GM18526 (cell line): ENCODE results near the gene ZNF19.
A peak's percentile ranks its signal among the peaks of the same experiment; 100 is the strongest.

ENCODE experiments used
- POLR2A ChIP-seq: IDR thresholded peaks from 3 replicates; pipeline ENCODE4 v1.6.1; 2011; ENCODE audit not compliant: insufficient read length; ENCODE audit errors: extremely low read depth

Gene ZNF19

GRCh38 chr16:71464231-71464630 lies 24.9 kb downstream of the ZNF19 start:
- TF ChIP-seq POLR2A, result no peak

GRCh38 chr16:71461686-71462648 lies 27.2 kb downstream of the ZNF19 start, which contains the start of gene ZNF23:
Gene ZNF23, minus strand, starts transcription at chr16:71462247. Its CDS starts 5,451 bp downstream, at chr16:71456796.
- TF ChIP-seq POLR2A, result peak; percentile 97

- no peak for TF ChIP-seq POLR2A
Observed at GRCh38 chr16:71460941-71461340, 28.2 kb downstream of the ZNF19 start.

GRCh38 chr16:71460236-71460635 lies 28.9 kb downstream of the ZNF19 start:
- TF ChIP-seq POLR2A, result no peak

GRCh38 chr16:71459510-71459909 lies 29.6 kb downstream of the ZNF19 start:
- TF ChIP-seq POLR2A, result no peak

- no peak for TF ChIP-seq POLR2A
Observed at GRCh38 chr16:71456801-71457200, 32.3 kb downstream of the ZNF19 start.

GRCh38 chr16:71453036-71453435 lies 36.1 kb downstream of the ZNF19 start:
- TF ChIP-seq POLR2A, result no peak

GRCh38 chr16:71449020-71449419 lies 40.1 kb downstream of the ZNF19 start:
- TF ChIP-seq POLR2A, result no peak

- no peak for TF ChIP-seq POLR2A
Observed at GRCh38 chr16:71448274-71448866, 40.8 kb downstream of the ZNF19 start.

GRCh38 chr16:71443714-71444113 lies 45.4 kb downstream of the ZNF19 start:
- no peak for TF ChIP-seq POLR2A

- TF ChIP-seq POLR2A, result no peak
Observed at GRCh38 chr16:71442051-71442440, 47.1 kb downstream of the ZNF19 start, which contains the start of gene TLE7. Gene TLE7, minus strand, starts transcription at chr16:71442054. Its CDS starts 8,730 bp downstream, at chr16:71433324.

GRCh38 chr16:71441348-71442050 lies 47.6 kb downstream of the ZNF19 start:
- no peak for TF ChIP-seq POLR2A

GRCh38 chr16:71440669-71441347 lies 48.3 kb downstream of the ZNF19 start:
- no peak for TF ChIP-seq POLR2A

GRCh38 chr16:71439523-71439922 lies 49.6 kb downstream of the ZNF19 start:
- no peak for TF ChIP-seq POLR2A

- TF ChIP-seq POLR2A, result no peak
Observed at GRCh38 chr16:71436473-71436872, 52.7 kb downstream of the ZNF19 start.
